ENCODE data around the gene RAPGEF4.

RAPGEF4 gene

DNA sequence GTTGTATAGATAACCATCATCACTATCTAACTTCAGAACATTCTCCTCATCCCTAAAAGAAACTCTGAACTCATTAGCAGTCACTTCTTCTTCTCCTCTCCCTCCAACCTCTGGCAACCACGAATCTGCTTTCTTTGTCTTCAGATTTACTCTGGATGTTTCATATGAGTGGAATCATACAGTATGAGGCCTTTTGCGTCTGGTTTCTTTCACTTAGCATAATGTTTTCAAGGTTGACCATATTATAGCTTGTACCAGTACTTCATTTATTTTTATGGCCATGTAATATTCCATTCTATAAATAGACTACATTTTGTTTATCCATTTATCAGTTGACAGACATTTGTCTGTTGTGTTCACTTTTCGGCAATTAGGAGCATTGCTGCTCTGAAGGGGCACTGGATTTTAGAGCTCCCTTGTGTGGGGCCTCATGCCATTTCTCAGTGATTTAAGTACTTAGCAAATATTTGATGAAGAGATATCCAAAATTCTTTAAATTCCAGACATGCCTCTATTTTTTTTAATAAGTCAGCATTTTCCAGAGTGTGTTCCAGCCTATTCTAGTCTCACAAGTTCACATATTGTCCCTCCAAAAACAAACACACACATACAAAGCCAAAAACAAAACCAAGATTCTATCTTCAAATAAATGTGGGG is 317.5 kb downstream of the RAPGEF4 start:
- Histone ChIP-seq H3K4me1 (ENCODE audit: low read depth, poor library complexity, severe bottlenecking) (no peaks in the 10 kb centered on the region), H3K4me2 (no peak overlapping the region), H3K27ac (no peak overlapping the region), H3K27me3 (ENCODE audit: insufficient read depth, low read depth) (no peaks in the 10 kb centered on the region), H2AFZ (ENCODE audit: low read depth) (no peak overlapping the region), H4K20me1 (ENCODE audit: insufficient read depth) (no peaks in the 10 kb centered on the region), H3K79me2 (ENCODE audit: insufficient read depth, low read depth) (no peaks in the 10 kb centered on the region), H3K36me3 (ENCODE audit: insufficient read depth) (no peaks in the 10 kb centered on the region), H3K9ac (no peak overlapping the region), H3K4me3 (IDR thresholded peaks at IDR 0.05; ENCODE audit: insufficient read depth, low read depth, low read length) (no peak overlapping the region)
- TF ChIP-seq, protein P1, sequence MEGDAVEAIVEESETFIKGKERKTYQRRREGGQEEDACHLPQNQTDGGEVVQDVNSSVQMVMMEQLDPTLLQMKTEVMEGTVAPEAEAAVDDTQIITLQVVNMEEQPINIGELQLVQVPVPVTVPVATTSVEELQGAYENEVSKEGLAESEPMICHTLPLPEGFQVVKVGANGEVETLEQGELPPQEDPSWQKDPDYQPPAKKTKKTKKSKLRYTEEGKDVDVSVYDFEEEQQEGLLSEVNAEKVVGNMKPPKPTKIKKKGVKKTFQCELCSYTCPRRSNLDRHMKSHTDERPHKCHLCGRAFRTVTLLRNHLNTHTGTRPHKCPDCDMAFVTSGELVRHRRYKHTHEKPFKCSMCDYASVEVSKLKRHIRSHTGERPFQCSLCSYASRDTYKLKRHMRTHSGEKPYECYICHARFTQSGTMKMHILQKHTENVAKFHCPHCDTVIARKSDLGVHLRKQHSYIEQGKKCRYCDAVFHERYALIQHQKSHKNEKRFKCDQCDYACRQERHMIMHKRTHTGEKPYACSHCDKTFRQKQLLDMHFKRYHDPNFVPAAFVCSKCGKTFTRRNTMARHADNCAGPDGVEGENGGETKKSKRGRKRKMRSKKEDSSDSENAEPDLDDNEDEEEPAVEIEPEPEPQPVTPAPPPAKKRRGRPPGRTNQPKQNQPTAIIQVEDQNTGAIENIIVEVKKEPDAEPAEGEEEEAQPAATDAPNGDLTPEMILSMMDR (conservative IDR thresholded peaks at IDR 0.05; ENCODE audit: low read depth, low read length): no peak

DNA sequence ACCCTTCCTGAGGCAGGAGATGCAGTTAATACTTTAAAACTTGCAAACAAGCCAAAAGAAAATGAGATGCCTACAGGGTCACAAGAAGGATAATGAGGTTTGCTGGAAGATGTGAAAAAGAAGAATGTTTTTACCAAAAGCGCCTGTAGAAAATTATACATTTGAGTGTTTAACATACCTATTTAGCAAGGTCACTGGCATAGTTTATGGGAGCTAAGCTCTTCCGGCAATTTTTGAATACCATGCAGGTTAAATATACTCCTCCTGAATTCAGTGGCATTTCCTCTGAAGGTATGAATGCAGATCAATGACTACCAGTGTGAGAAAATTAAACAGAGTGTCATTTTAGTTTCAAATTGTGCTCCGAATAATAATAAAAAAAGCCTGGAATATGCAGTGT is 318.8 kb downstream of the RAPGEF4 start:
- no peak overlapping the region for H3K27ac ChIP-seq
- no peaks in the 10 kb centered on the region for H3K4me1 ChIP-seq (ENCODE audit: low read depth, poor library complexity, severe bottlenecking)
- H3K4me3 ChIP-seq (IDR thresholded peaks at IDR 0.05; ENCODE audit: insufficient read depth, low read depth, low read length): no peak overlapping the region
- no peaks in the 10 kb centered on the region for H3K36me3 ChIP-seq (ENCODE audit: insufficient read depth)
- H3K4me2 ChIP-seq: no peak overlapping the region
- H4K20me1 ChIP-seq (ENCODE audit: insufficient read depth): no peaks in the 10 kb centered on the region
- no peak overlapping the region for H2AFZ ChIP-seq (ENCODE audit: low read depth)
- H3K9ac ChIP-seq: no peak overlapping the region
- H3K79me2 ChIP-seq (ENCODE audit: insufficient read depth, low read depth): no peaks in the 10 kb centered on the region
- TF ChIP-seq, protein P1 (conservative IDR thresholded peaks at IDR 0.05; ENCODE audit: low read depth, low read length): no peak
- H3K27me3 ChIP-seq (ENCODE audit: insufficient read depth, low read depth): no peaks in the 10 kb centered on the region

DNA sequence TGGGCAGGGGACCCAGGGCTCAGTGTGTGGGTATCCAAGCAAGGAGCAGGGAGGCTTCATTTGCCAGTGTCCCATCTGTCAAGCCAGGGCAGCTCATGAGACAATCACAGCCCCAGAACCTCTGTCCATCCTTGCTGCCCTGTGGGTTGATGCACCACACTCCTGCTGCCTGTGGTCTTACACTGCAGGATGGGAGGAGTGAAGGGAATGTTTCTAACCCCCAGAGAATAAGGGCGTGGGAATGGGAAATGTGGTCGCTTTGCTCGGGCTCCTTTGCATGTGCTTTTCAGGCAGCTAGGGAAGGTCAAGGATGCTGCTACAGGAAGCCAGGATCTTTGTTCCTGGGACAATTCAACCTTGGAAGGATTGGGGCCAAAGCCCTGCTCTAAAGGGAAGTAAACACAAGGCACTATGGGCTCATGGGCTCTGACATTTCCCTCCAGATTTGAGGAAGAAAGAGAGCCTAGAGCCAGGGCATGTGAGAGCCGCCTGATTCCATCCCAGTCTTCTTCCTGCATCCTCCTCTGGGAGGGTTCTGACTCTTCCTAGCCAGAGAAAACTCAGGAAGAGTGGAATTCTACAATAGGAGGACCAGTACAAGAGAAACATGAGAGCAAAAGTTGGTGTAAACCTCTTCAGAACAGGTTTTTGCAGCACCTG is 321.2 kb downstream of the RAPGEF4 start:
- Histone ChIP-seq H3K4me2 (no peak overlapping the region), H3K27me3 (ENCODE audit: insufficient read depth, low read depth) (no peaks in the 10 kb centered on the region), H3K27ac (no peak overlapping the region), H3K79me2 (ENCODE audit: insufficient read depth, low read depth) (no peaks in the 10 kb centered on the region), H3K4me3 (IDR thresholded peaks at IDR 0.05; ENCODE audit: insufficient read depth, low read depth, low read length) (no peak overlapping the region), H4K20me1 (ENCODE audit: insufficient read depth) (no peaks in the 10 kb centered on the region), H2AFZ (ENCODE audit: low read depth) (no peak overlapping the region), H3K4me1 (ENCODE audit: low read depth, poor library complexity, severe bottlenecking) (no peaks in the 10 kb centered on the region), H3K9ac (no peak overlapping the region), H3K36me3 (ENCODE audit: insufficient read depth) (no peaks in the 10 kb centered on the region)
- TF ChIP-seq, protein P1 (conservative IDR thresholded peaks at IDR 0.05; ENCODE audit: low read depth, low read length): no peak

DNA sequence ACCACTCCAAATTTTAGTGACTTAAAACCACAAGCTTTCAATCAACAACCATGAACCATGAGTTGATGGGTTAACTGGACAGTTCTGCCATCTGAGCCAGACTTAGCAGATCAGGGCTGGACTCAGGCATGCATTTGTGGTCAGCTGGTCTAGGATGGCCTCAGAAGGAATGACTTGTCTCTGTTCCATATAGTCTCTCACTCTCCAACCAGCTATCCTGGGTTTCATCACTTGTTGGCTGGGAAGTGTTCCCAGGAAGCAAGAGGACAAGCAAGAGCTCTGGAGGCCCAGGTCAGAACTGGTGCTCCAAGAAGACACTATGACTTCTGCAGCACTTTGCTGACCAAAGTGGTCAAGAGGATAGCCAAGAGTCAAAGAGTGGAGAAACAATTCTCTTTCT is 322.5 kb downstream of the RAPGEF4 start:
- no peaks in the 10 kb centered on the region for H3K79me2 ChIP-seq (ENCODE audit: insufficient read depth, low read depth)
- TF ChIP-seq, protein P1 (conservative IDR thresholded peaks at IDR 0.05; ENCODE audit: low read depth, low read length): no peak
- H3K36me3 ChIP-seq (ENCODE audit: insufficient read depth): no peaks in the 10 kb centered on the region
- no peak overlapping the region for H3K4me2 ChIP-seq
- no peaks in the 10 kb centered on the region for H3K27me3 ChIP-seq (ENCODE audit: insufficient read depth, low read depth)
- no peak overlapping the region for H3K9ac ChIP-seq
- H2AFZ ChIP-seq (ENCODE audit: low read depth): no peak overlapping the region
- H3K27ac ChIP-seq: no peak overlapping the region
- no peaks in the 10 kb centered on the region for H3K4me1 ChIP-seq (ENCODE audit: low read depth, poor library complexity, severe bottlenecking)
- no peak overlapping the region for H3K4me3 ChIP-seq (IDR thresholded peaks at IDR 0.05; ENCODE audit: insufficient read depth, low read depth, low read length)
- no peaks in the 10 kb centered on the region for H4K20me1 ChIP-seq (ENCODE audit: insufficient read depth)

Data from KMS-11 (cell line).